Coronary artery (tissue), 2 donors: ENCODE data around the gene HDAC7.

Source experiments
- DNase-seq: peaks from one replicate; pipeline ENCODE4 v3.0.0-alpha.2; 2017; ENCODE audit warnings: low spot score
- H3K27ac ChIP-seq, 2 donors: fragments of 200-600 bp; sonication (generic); one replicate each; pipeline ENCODE4 v1.5.1; 2016 to 2019
- H3K4me3 ChIP-seq: fragments of 200-600 bp; sonication (generic); 2 replicates; pipeline ENCODE4 v1.5.1; 2016; ENCODE audit warnings: mild to moderate bottlenecking, moderate library complexity
- CTCF ChIP-seq: fragments of 200-600 bp; sonication (generic); IDR thresholded peaks from one replicate; pipeline ENCODE4 v1.5.1; 2019; ENCODE audit warnings: antibody characterized with exemption

Gene HDAC7

DNA sequence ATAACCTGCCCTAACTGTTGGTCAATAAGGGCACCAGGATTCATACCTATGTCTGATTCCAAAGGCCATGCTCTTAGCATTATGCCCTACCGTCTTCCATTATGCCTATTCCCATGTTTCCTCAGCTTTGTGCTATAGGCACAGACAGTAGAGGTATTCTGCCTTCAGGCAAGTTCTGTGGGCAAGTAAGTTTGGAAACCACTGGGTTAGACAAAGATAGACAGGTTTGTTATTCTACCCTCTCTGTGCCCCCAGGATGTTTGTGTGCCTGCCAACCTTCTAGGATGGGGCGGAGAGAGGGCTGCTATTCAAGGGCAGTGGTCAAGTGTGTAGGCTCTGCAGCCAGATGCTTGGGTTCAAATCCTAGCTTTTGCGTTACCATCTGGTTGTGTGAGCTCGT lies 65.6 kb downstream of the HDAC7 start:
- peak overlapping the region; percentile 59 to 90 for H3K27ac ChIP-seq
- H3K4me3 ChIP-seq: peak overlapping the region; percentile 51
- no peak for DNase-seq
- TF ChIP-seq CTCF: no peak

- TF ChIP-seq CTCF: no peak
- DNase-seq: peak; percentile 96
- Histone ChIP-seq H3K4me3 (peak overlapping the region; percentile 51), H3K27ac (peak overlapping the region; percentile 59 to 90)
Observed at GRCh38 chr12:47753021-47754001, 66.4 kb downstream of the HDAC7 start.

- peak overlapping the region; percentile 59 to 90 for H3K27ac ChIP-seq
- no peak for TF ChIP-seq CTCF
- H3K4me3 ChIP-seq: peak overlapping the region; percentile 51
- DNase-seq: no peak
Observed at GRCh38 chr12:47752552-47752951, 67.2 kb downstream of the HDAC7 start.

DNA sequence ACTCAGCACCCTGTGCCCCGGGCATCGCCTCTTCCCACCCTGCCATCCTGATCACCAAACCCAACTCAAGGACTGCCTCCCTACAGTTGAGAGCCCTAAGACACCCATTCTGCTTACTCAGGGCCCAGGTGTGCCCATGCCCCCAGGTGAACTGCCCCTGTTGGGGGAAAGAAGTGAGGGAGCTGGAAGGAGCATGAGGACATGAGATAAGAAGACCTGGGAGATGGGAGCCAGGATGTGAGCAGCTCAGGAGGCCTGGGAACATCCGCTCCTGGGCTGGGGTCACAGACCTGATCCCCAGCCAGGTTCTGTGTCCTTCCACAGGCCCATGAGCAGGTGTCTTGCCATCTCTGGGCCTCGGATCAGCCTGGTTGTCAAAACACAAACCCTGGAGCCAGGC lies 67.6 kb downstream of the HDAC7 start:
- no peak overlapping the region for H3K4me3 ChIP-seq
- H3K27ac ChIP-seq: peak overlapping the region; percentile 59 to 90
- no peak for TF ChIP-seq CTCF
- DNase-seq: no peak

DNA sequence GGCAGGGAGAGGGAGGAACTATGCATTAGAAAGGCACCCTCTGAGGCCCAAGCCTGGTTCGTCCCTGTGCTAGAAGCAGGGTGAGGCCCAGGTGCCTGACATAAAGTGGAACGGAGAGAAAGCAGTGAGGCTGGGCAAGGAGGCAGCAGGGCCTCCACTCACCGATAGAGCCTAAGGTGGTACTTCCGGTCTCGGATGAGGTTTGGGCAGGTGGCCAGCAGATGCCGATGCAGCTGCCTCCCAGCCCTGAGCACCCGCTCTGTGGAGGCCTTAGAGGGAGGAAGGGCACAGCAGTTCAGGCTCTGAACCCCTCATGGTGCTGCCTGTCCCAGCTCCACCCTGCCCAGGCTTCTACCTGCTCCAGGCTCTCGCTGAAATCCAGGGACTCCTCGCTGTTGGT lies 68.1 kb downstream of the HDAC7 start:
- no peak overlapping the region for H3K27ac ChIP-seq
- no peak for TF ChIP-seq CTCF
- DNase-seq: no peak
- H3K4me3 ChIP-seq: no peak overlapping the region

- no peak for DNase-seq
- Histone ChIP-seq H3K27ac (no peak overlapping the region), H3K4me3 (no peak overlapping the region)
- no peak for TF ChIP-seq CTCF
Observed at GRCh38 chr12:47750916-47751470, 68.7 kb downstream of the HDAC7 start.
